GM10266 (cell line): Measurements from ENCODE around the gene GPI.

Source experiments
- DNase-seq: peaks from one replicate; pipeline ENCODE4 v3.0.0; 2012; ENCODE audit errors: extremely low spot score
- CTCF ChIP-seq: IDR thresholded peaks from 2 replicates; pipeline ENCODE4 v1.5.1; 2012; ENCODE audit warnings: mild to moderate bottlenecking, low read depth; ENCODE audit not compliant: control insufficient read depth, insufficient read depth; ENCODE audit errors: missing control alignments

The GPI gene

GRCh38 chr19:34343751-34344150 is 21.2 kb upstream of the GPI start:
- no peak for DNase-seq
- TF ChIP-seq CTCF = no peak

GRCh38 chr19:34345947-34346351 is 19.0 kb upstream of the GPI start:
- DNase-seq = peak; percentile 80
- peak; percentile 68 for TF ChIP-seq CTCF

- DNase-seq = no peak
Observed at GRCh38 chr19:34347561-34348165, 17.3 kb upstream of the GPI start.

GRCh38 chr19:34348899-34349487 is 16.0 kb upstream of the GPI start:
- no peak for DNase-seq
- TF ChIP-seq CTCF = no peak

More at GRCh38 chr19:34347561-34348165, 17.3 kb upstream of the GPI start:
- no peak for TF ChIP-seq CTCF

GRCh38 chr19:34350161-34350561 is 14.8 kb upstream of the GPI start:
- no peak for TF ChIP-seq CTCF
- no peak for DNase-seq

- DNase-seq = no peak
Observed at GRCh38 chr19:34351382-34351826, 13.6 kb upstream of the GPI start.

More at GRCh38 chr19:34351382-34351826, 13.6 kb upstream of the GPI start:
- TF ChIP-seq CTCF = no peak
